Vagina (tissue), 2 donors: ENCODE data around the gene SMG9.

ENCODE experiments used
- CTCF ChIP-seq, 3 experiments: fragments of 450-650 bp in 2 of 3; fragments of 200-600 bp in 1 of 3; sonication (generic) in 1 of 3; IDR thresholded peaks; one replicate each; pipeline ENCODE4 v1.5.1; 2017 to 2019; ENCODE audit warnings: antibody characterized with exemption in 3 of 3, mild to moderate bottlenecking in 2 of 3, moderate library complexity in 2 of 3
- POLR2A ChIP-seq, 2 donors: fragments of 450-650 bp; IDR thresholded peaks; one replicate each; pipeline ENCODE4 v1.6.1; 2017; ENCODE audit warnings: antibody characterized with exemption in 2 of 2, mild to moderate bottlenecking in 2 of 2, moderate library complexity in 2 of 2
- POLR2AphosphoS5 ChIP-seq, 2 donors: sonication (generic); formaldehyde crosslinking; IDR thresholded peaks; one replicate each; pipeline ENCODE4 v1.9.0; 2017; ENCODE audit warnings: antibody characterized with exemption in 2 of 2, mild to moderate bottlenecking in 2 of 2, low read depth in 1 of 2; ENCODE audit not compliant: insufficient read depth in 1 of 2

- TF ChIP-seq POLR2A (IDR thresholded peaks at IDR 0.05) (no peak), CTCF (IDR thresholded peaks at IDR 0.05) (no peak), POLR2AphosphoS5 (IDR thresholded peaks at IDR 0.05; ENCODE audit: insufficient read depth in 1 of 2, low read depth in 1 of 2) (no peak)
These were observed 6.1 kb downstream of the SMG9 start for GRCh38 chr19:43748685-43749084.
